Heart right ventricle (tissue), 16 donors: ENCODE measurements around the gene F2RL1. TPM values are rescaled to one million over a fixed set of nuclear protein-coding genes. Genes with fewer than 3 reads are reported as not detected.
"Not testable (repeated sequence)": the region's sequence is repeated elsewhere in the genome, so short reads cannot be mapped to it uniquely, and the experiment has no call there.

Experiments
- ATAC-seq, 8 donors: fragments of 200-7000 bp; cut with Tn5 transposase; one replicate each; pipeline ENCODE4 v1.9.1; 2020; ENCODE audit warnings: mild to moderate bottlenecking in 8 of 8, moderate library complexity in 8 of 8, moderate number of reproducible peaks in 1 of 8
- DNase-seq, 2 donors: peaks; one replicate each; pipeline ENCODE4 v3.0.0-alpha.2; 2020
- H3K27ac ChIP-seq, 10 donors: fragments of 200-600 bp; sonication (generic) in 2 of 10; one replicate each; pipeline versions ENCODE4 v1.5.0 to v1.8.0; 2020 to 2022; ENCODE audit warnings: mild to moderate bottlenecking in 3 of 10
- H3K27me3 ChIP-seq, 7 donors: fragments of 200-600 bp; one replicate each; pipeline ENCODE4 v1.8.0; 2021 to 2022; ENCODE audit warnings: mild to moderate bottlenecking in 2 of 7
- H3K36me3 ChIP-seq, 9 donors: fragments of 200-600 bp; sonication (generic) in 1 of 9; one replicate each; pipeline versions ENCODE4 v1.5.0 to v1.8.0; 2020 to 2022; ENCODE audit warnings: mild to moderate bottlenecking in 2 of 9
- H3K4me1 ChIP-seq, 9 donors: fragments of 200-600 bp; sonication (generic) in 1 of 9; one replicate each; pipeline versions ENCODE4 v1.5.0 to v1.8.0; 2020 to 2022; ENCODE audit warnings: mild to moderate bottlenecking in 4 of 9
- H3K4me3 ChIP-seq, 10 donors: fragments of 200-600 bp; sonication (generic) in 2 of 10; one replicate each; pipeline versions ENCODE4 v1.5.0 to v1.8.0; 2020 to 2022; ENCODE audit warnings: mild to moderate bottlenecking in 7 of 10, moderate library complexity in 2 of 10
- H3K9me3 ChIP-seq, 11 donors: fragments of 200-600 bp in 10 of 11; sonication (generic) in 2 of 11; one replicate each; pipeline versions ENCODE4 v1.5.0 to v1.8.0; 2013 to 2022; ENCODE audit warnings: mild to moderate bottlenecking in 2 of 11, control low read depth in 1 of 11, moderate library complexity in 1 of 11
- CTCF ChIP-seq, 9 donors: fragments of 200-600 bp; sonication (generic) in 2 of 9; IDR thresholded peaks; one replicate each; pipeline versions ENCODE4 v1.5.0 to v1.8.0; 2021 to 2022; ENCODE audit warnings: antibody characterized with exemption in 9 of 9, mild to moderate bottlenecking in 5 of 9, moderate library complexity in 1 of 9
- WGBS, 2 donors: extraction: QIAGEN DNeasy Blood & Tissue Kit; methylation state at CpG; one replicate each; pipeline ENCODE4 v1.1.7; 2013; ENCODE audit warnings: inconsistent platforms in 1 of 2; 5-methylcytosine and 5-hydroxymethylcytosine counted together
- intact Hi-C, 10 donors: fragments of 100-400 bp; cut with DNase I; formaldehyde crosslinking; loops; one replicate each; pipeline versions ENCODE4 v1.11.1 to v1.14.2; 2022
- polyA plus RNA-seq, 2 donors: library from polyadenylated mRNA; stranded (reverse); fragments of 200-250 nt; gene quantifications; one replicate each; pipeline ENCODE4 v1.2.3, GENCODE V29; 2013
- total RNA-seq, 10 donors: library from RNA; stranded (reverse); fragmentation: NEBNext Ultra II Directional in 3 of 10; extraction: Animal tissue kit (Norgen Biotek cat#: 25700) in 3 of 10; gene quantifications; one replicate each; pipeline versions ENCODE4 v1.2.1 to v1.2.4, GENCODE V29; 2021 to 2023
- donor health status: Arrhythmogenic right ventricular cardiomyopathy.
- donor health status: ischemic (EF 13 %, LVEDD 7.1; RV severe dilation, severe dysfunction).
- donor health status: healthy with polysubstance abuse.
- donor health status: DM: no; HTN: yes; CAD: no.
- donor health status: DM: no; HTN: no; CAD: no.
- donor health status: ischemic (EF 25% LVEDD 6.9; RV normal size, moderate dysfunction).
- donor health status: ischemic (EF 25% LVEDD 5.7; RV mildly dilated, moderate dysfunction).
- donor health status: healthy.
- donor health status: DM: yes; HTN: yes; CAD: no.
- donor health status: Ischemic cardiomyopathy.
- donor health status: ischemic (EF 35%, LVEDD 5.7; RV mildly dilated, moderate dysfunction).
- donor health status: nonischemic (EF 11% LVEDD 7.7; RV severe dilation, severe dysfunction).
- donor health status: DM: yes; HTN: yes; CAD: no.
- donor health status: PGD.
- donor health status: ischemic (EF 29% LVEDD 5.4; RV normal size, mild dysfunction).
- donor health status: nonischemic (EF 23%, LVEDD 6.1; RV moderate dilation, normal function).

F2RL1 gene
- total and polyA plus RNA-seq, 12 donors: 0.56 to 3.9 (median 0.91) TPM

- ATAC-seq (peak; percentile 71 to 89 (median 80)), DNase-seq (peak in 1 of 2 donors; percentile 73)
- no peak overlapping the region for H3K4me3 ChIP-seq
- H3K27me3 ChIP-seq: no peaks in the 10 kb centered on the region
- H3K36me3 ChIP-seq: no peaks in the 10 kb centered on the region
- H3K9me3 ChIP-seq: no peaks in the 10 kb centered on the region
- peak overlapping the region; percentile 48 to 85 (median 64) for H3K27ac ChIP-seq
- peaks cover 3 to 56% (median 36%) of the 10 kb centered on the region in 9 donors for H3K4me1 ChIP-seq
- WGBS, 2 donors: 22 to 28% methylated on average over 2 of the region's 2 CpGs
- TF ChIP-seq CTCF (IDR thresholded peaks at IDR 0.05): no peak
- intact Hi-C loops: no loop called here
Measured at GRCh38 chr5:76787237-76787636, 31.6 kb upstream of the F2RL1 start.

GRCh38 chr5:76788362-76788761 lies 30.5 kb upstream of the F2RL1 start:
- 71 to 80% methylated on average over 6 of the region's 6 CpGs for WGBS, 2 donors
- no peak for ATAC-seq
- intact Hi-C loops: no loop called here
- TF ChIP-seq CTCF (IDR thresholded peaks at IDR 0.05): no peak
- Histone ChIP-seq H3K27me3 (no peaks in the 10 kb centered on the region), H3K9me3 (no peaks in the 10 kb centered on the region), H3K4me3 (no peak overlapping the region), H3K27ac (peak overlapping the region in 5 of 10 donors; percentile 61 to 85 (median 68)), H3K4me1 (peaks cover 3 to 59% (median 37%) of the 10 kb centered on the region in 9 donors), H3K36me3 (no peaks in the 10 kb centered on the region)
- DNase-seq: no peak

- intact Hi-C loops, DNase-seq, H3K27me3 ChIP-seq, H3K36me3 ChIP-seq, H3K4me3 ChIP-seq, ATAC-seq, H3K9me3 ChIP-seq: not testable (repeated sequence)
- Histone ChIP-seq H3K4me1 (peaks cover 3 to 59% (median 37%) of the 10 kb centered on the region in 9 donors), H3K27ac (peak overlapping the region in 9 of 10 donors; percentile 13 to 85 (median 75))
- 92 to 94% methylated on average over 10 of the region's 10 CpGs for WGBS, 2 donors
Measured at GRCh38 chr5:76789275-76789674, 29.6 kb upstream of the F2RL1 start.

GRCh38 chr5:76789991-76790581 lies 28.7 kb upstream of the F2RL1 start:
- intact Hi-C loops: no loop called here
- no peaks in the 10 kb centered on the region for H3K9me3 ChIP-seq
- no peaks in the 10 kb centered on the region for H3K27me3 ChIP-seq
- H3K4me1 ChIP-seq: peaks cover 3 to 59% (median 37%) of the 10 kb centered on the region in 9 donors
- no peaks in the 10 kb centered on the region for H3K36me3 ChIP-seq
- peak overlapping the region; percentile 11 to 85 (median 72) for H3K27ac ChIP-seq
- WGBS, 2 donors: 71 to 72% methylated on average over 8 of the region's 8 CpGs
- DNase-seq (no peak), ATAC-seq (peak in 2 of 8 donors; percentile 13 to 40)
- no peak for TF ChIP-seq CTCF (IDR thresholded peaks at IDR 0.05)
- no peak overlapping the region for H3K4me3 ChIP-seq

- H3K9me3 ChIP-seq: no peaks in the 10 kb centered on the region
- H3K27ac ChIP-seq: peak overlapping the region; percentile 19 to 85 (median 72)
- ATAC-seq (peak; percentile 64 to 88 (median 73)), DNase-seq (peak in 1 of 2 donors; percentile 50)
- TF ChIP-seq CTCF (IDR thresholded peaks at IDR 0.05): no peak
- H3K4me1 ChIP-seq: peaks cover 3 to 59% (median 37%) of the 10 kb centered on the region in 9 donors
- intact Hi-C loops: no loop called here
- no peak overlapping the region for H3K4me3 ChIP-seq
- no peaks in the 10 kb centered on the region for H3K27me3 ChIP-seq
- H3K36me3 ChIP-seq: no peaks in the 10 kb centered on the region
- WGBS, 2 donors: 24 to 50% methylated on average over 3 of the region's 3 CpGs
Measured at GRCh38 chr5:76790632-76791290, 28.1 kb upstream of the F2RL1 start.
